K562 (cell line): ENCODE measurements around the gene PIGQ. TPM values are rescaled to one million over a fixed set of nuclear protein-coding genes. Genes with fewer than 3 reads are reported as not detected.

Experiments used
- ATAC-seq: fragments of 200-7000 bp; cut with Tn5 transposase; 3 replicates; pipeline ENCODE4 v1.9.1; 2020; ENCODE audit warnings: moderate library complexity
- BruUV-seq: library from RNA; stranded (reverse); fragments of 400-500 nt; replicated peaks from 2 replicates; lab custom pipeline; 2021; lab: Mats Ljungman, UMichigan
- CTCF ChIA-PET: fragments of 300-600 bp; formaldehyde crosslinking; extraction: SDS; loops from one replicate; lab custom pipeline; 2021; ENCODE audit warnings: low intra/inter-chr PET ratio; lab: Yijun Ruan, JAX
- POLR2A ChIA-PET: fragments of 300-600, 350-650 bp; sonication (Branson Sonifier 250); formaldehyde crosslinking; extraction: SDS; loops from one replicate; lab custom pipeline; 2021; ENCODE audit warnings: antibody characterized with exemption, inconsistent platforms; lab: Yijun Ruan, JAX
- DNase-seq, 4 experiments: peaks; one replicate each; pipeline versions ENCODE4 v3.0.0 to v3.0.0-alpha.2; 2011 to 2018; ENCODE audit warnings: low spot score in 3 of 4, mixed read lengths in 3 of 4; ENCODE audit errors: extremely low read depth in 1 of 4
- FAIRE-seq: peaks from 2 replicates; lab custom pipeline; 2011; peaks lifted over from hg19 to GRCh38; lab: Jason Lieb, UNC
- H2AFZ ChIP-seq: 2 replicates; pipeline ENCODE4 v1.6.0; 2011; ENCODE audit warnings: low read depth, low read length, control low read depth, inconsistent platforms
- H3K27ac ChIP-seq: fragments of 200-600 bp; 3 replicates; pipeline ENCODE4 v1.8.0; 2011; ENCODE audit warnings: low read depth, mild to moderate bottlenecking, control low read depth, inconsistent platforms, low read length, moderate library complexity, mixed read lengths; ENCODE audit errors: extremely low read depth
- H3K27me3 ChIP-seq, 2 experiments: fragments of 300-600 bp in 1 of 2; 2 replicates in 1 of 2; 3 replicates in 1 of 2; pipeline versions ENCODE4 v1.6.0 to v1.8.0; 2011; ENCODE audit warnings: inconsistent platforms in 2 of 2, low read length in 2 of 2, mild to moderate bottlenecking in 1 of 2, mixed read lengths in 1 of 2, moderate library complexity in 1 of 2; ENCODE audit not compliant: control insufficient read depth in 2 of 2, insufficient read depth in 2 of 2
- H3K36me3 ChIP-seq: fragments of 300-600 bp; 3 replicates; pipeline ENCODE4 v1.8.0; 2011; ENCODE audit warnings: mild to moderate bottlenecking, low read length, inconsistent platforms; ENCODE audit not compliant: control insufficient read depth, insufficient read depth
- H3K4me1 ChIP-seq, 2 experiments: fragments of 200-600 bp in 1 of 2; replicated peaks in 1 of 2; 2 replicates in 1 of 2; 3 replicates in 1 of 2; pipeline versions ENCODE4 v1.5.1 to v1.8.0; 2011; ENCODE audit warnings: inconsistent platforms in 2 of 2, low read length in 2 of 2, mild to moderate bottlenecking in 1 of 2, mixed read lengths in 1 of 2, moderate library complexity in 1 of 2; ENCODE audit not compliant: control insufficient read depth in 2 of 2, insufficient read depth in 2 of 2
- H3K4me2 ChIP-seq: 2 replicates; pipeline ENCODE4 v1.6.1; 2011; ENCODE audit warnings: low read length, control low read depth, inconsistent platforms, mixed read lengths; ENCODE audit not compliant: insufficient read depth
- H3K4me3 ChIP-seq: fragments of 200-600 bp; sonication (generic), shearing (Covaris generic); 2 replicates; pipeline ENCODE4 v1.5.1; 2016; ENCODE audit warnings: control low read depth, inconsistent platforms
- H3K79me2 ChIP-seq: fragments of 200-600 bp; 3 replicates; pipeline ENCODE4 v1.8.0; 2011; ENCODE audit warnings: low read length, inconsistent platforms; ENCODE audit not compliant: control insufficient read depth, insufficient read depth
- H3K9ac ChIP-seq, 2 experiments: 2 replicates each; pipeline versions ENCODE4 v1.6.0 to v1.6.1; 2011; ENCODE audit warnings: low read depth in 2 of 2, low read length in 2 of 2, control low read depth in 1 of 2, inconsistent platforms in 1 of 2, mild to moderate bottlenecking in 1 of 2, mixed read lengths in 1 of 2; ENCODE audit not compliant: insufficient read depth in 1 of 2
- H3K9me1 ChIP-seq: one replicate; pipeline ENCODE4 v1.6.0; 2011; ENCODE audit warnings: inconsistent platforms, mild to moderate bottlenecking, low read length, moderate library complexity; ENCODE audit not compliant: control insufficient read depth, insufficient read depth
- H3K9me3 ChIP-seq: replicated peaks from 2 replicates; pipeline ENCODE4 v1.5.1; 2011; ENCODE audit warnings: low read depth, low read length, inconsistent platforms; ENCODE audit not compliant: control insufficient read depth, insufficient read depth
- H4K20me1 ChIP-seq: replicated peaks from 2 replicates; pipeline ENCODE4 v1.6.1; 2011; ENCODE audit warnings: low read length, inconsistent platforms, mixed read lengths; ENCODE audit not compliant: control insufficient read depth, insufficient read depth
- CBX5 ChIP-seq: IDR thresholded peaks from 2 replicates; pipeline ENCODE4 v1.6.1; 2014; ENCODE audit warnings: low read depth, borderline replicate concordance
- CEBPB ChIP-seq: fragments of 450-650 bp; IDR thresholded peaks from 2 replicates; pipeline ENCODE4 v1.6.1; 2016; ENCODE audit warnings: missing genetic modification characterization, missing compliant biosample characterization
- CEBPG ChIP-seq, 3 experiments: fragments of 200-800 bp in 1 of 3; sonication (Bioruptor generic) in 1 of 3; sonication (generic) in 1 of 3; formaldehyde crosslinking in 1 of 3; IDR thresholded peaks in 2 of 3; conservative IDR thresholded peaks in 1 of 3; 2 replicates each; pipeline versions ENCODE4 v1.6.1 to v1.8.0; 2016 to 2022; ENCODE audit warnings: missing compliant biosample characterization in 2 of 3, missing genetic modification characterization in 2 of 3, mild to moderate bottlenecking in 1 of 3, missing genetic modification reagents in 1 of 3
- FOXJ2 ChIP-seq: fragments of 200-800 bp; sonication (Bioruptor generic); IDR thresholded peaks from 2 replicates; pipeline ENCODE4 v1.6.1; 2016; ENCODE audit warnings: missing genetic modification characterization, missing compliant biosample characterization
- NCOA2 ChIP-seq, 2 experiments: fragments of 450-650 bp; IDR thresholded peaks; 2 replicates each; pipeline ENCODE4 v1.6.1; 2018; ENCODE audit warnings: mild to moderate bottlenecking in 2 of 2, moderate library complexity in 1 of 2; ENCODE audit not compliant: partially characterized antibody in 2 of 2
- NFIC ChIP-seq: fragments of 450-650 bp; IDR thresholded peaks from 2 replicates; pipeline ENCODE4 v1.6.1; 2017; ENCODE audit warnings: mild to moderate bottlenecking, inconsistent platforms
- PHB2 ChIP-seq: fragments of 450-650 bp; IDR thresholded peaks from 2 replicates; pipeline ENCODE4 v1.6.1; 2017; ENCODE audit warnings: low read depth
- WGBS: fragments of 100-300 bp; shearing (Covaris generic); methylation state at CpG from one replicate; pipeline ENCODE4 v1.1.6; 2016; ENCODE audit warnings: low coverage, mixed read lengths; ENCODE audit not compliant: insufficient coverage; ENCODE audit errors: missing lambda C conversion rate; 5-methylcytosine and 5-hydroxymethylcytosine counted together
- in situ Hi-C: fragments of 300-500 bp; cut with MboI; formaldehyde crosslinking; loops from 4 replicates; pipeline ENCODE4 v1.15.0; 2018; ENCODE audit warnings: inconsistent platforms, mixed read lengths
- intact Hi-C: fragments of 100-400 bp; cut with micrococcal nuclease; formaldehyde crosslinking; loops from 2 replicates; pipeline ENCODE4 v1.14.2; 2022
- polyA plus RNA-seq, 8 experiments: library from polyadenylated mRNA; depleted of rRNA in 4 of 8; stranded (reverse) in 5 of 8; unstranded in 3 of 8; fragments of >200 nt; fragmentation: Nextera tagmentation in 2 of 8; fragmentation: Illumina TruSeq in 1 of 8; extraction: Ambion mirVana in 2 of 8; extraction: Trizol in 1 of 8; gene quantifications; 2 replicates each; pipeline versions ENCODE4 v1.2.1 to v1.2.3, GENCODE V29; 2011 to 2014; ENCODE audit warnings: inconsistent platforms in 1 of 8, missing spikeins in 1 of 8
- total RNA-seq, 7 experiments: library from RNA; depleted of rRNA in 6 of 7; stranded (reverse); fragments of >200 nt in 6 of 7; fragmentation: Illumina TruSeq in 2 of 7; extraction: Trizol in 2 of 7; gene quantifications; 2 replicates each; pipeline versions ENCODE4 v1.2.1 to v1.2.3, GENCODE V29; 2011 to 2021; ENCODE audit warnings: low replicate concordance in 1 of 7
- TF ChIP-seq, protein P1 (sequence below): sonication (generic); formaldehyde crosslinking; IDR thresholded peaks from 2 replicates; pipeline ENCODE4 v1.9.0; 2022; ENCODE audit warnings: mild to moderate bottlenecking, missing genetic modification reagents
- TF ChIP-seq, protein P2 (sequence below), 2 experiments: IDR thresholded peaks; 2 replicates each; pipeline ENCODE4 v1.6.1; 2011; ENCODE audit warnings: borderline replicate concordance in 1 of 2, control low read depth in 1 of 2, low read depth in 1 of 2, low read length in 1 of 2, mild to moderate bottlenecking in 1 of 2, mixed read lengths in 1 of 2, moderate library complexity in 1 of 2; ENCODE audit not compliant: insufficient read depth in 1 of 2, insufficient read length in 1 of 2, poor library complexity in 1 of 2, severe bottlenecking in 1 of 2; ENCODE audit errors: extremely low read depth in 1 of 2
- TF ChIP-seq, protein P3 (sequence below), 2 experiments: fragments of 450-650 bp in 1 of 2; IDR thresholded peaks; 2 replicates each; pipeline ENCODE4 v1.6.1; 2011 to 2017; ENCODE audit warnings: low read depth in 2 of 2, antibody characterized with exemption in 1 of 2, borderline replicate concordance in 1 of 2, low read length in 1 of 2, mild to moderate bottlenecking in 1 of 2, mixed read lengths in 1 of 2; ENCODE audit not compliant: control insufficient read depth in 1 of 2
- TF ChIP-seq, protein P4 (sequence below): sonication (generic); formaldehyde crosslinking; IDR thresholded peaks from 2 replicates; pipeline ENCODE4 v1.8.1; 2023; ENCODE audit warnings: mild to moderate bottlenecking, missing genetic modification reagents

Gene PIGQ
- total and polyA plus RNA-seq, 9 of the 15 experiments (the other 6 are each of a cell fraction or from before 2014, with no cell fraction given): 0.20 to 49.6 (median 11.7) TPM

DNA sequence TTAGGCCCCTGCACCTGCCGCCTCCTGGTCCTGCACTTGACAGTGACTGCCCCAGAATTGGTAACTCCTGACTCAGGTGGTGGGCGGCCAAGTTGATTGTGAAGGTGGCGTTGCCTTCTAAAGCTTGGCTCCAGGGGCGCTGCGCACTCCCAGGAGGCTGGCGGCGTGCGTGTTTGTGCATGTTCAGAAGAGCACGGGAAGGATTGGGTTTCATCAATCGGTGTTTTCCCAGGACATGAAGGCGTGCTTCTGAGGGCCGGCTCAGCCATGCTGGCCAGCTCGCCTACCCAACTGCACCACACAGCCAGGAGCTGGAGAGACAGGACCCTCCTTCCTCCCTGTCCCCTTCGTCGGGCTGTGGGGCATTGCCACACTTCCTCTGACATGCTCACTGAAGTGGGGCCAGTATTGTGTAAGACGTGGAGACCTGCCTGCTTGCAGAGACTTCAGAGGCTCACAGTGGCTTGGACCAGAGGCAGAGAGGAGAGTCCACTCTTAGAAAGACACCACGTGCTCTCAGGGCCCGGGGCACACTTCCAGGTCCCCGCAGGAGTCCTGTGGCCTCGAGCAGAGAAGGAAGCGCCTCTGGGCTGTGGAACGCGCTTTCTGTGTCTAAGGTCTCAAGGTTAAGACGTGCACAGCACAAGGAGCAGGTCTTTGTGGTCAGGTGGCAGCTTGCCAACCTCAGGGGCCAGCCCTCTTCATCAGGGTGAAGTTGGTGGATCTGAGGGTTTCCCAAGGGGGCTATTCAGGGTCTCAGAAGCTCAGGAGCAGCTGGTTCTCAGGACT is 22.9 kb downstream of the PIGQ start:
- in situ Hi-C loops: no loop called here
- Histone ChIP-seq H3K9me3 (no peaks in the 10 kb centered on the region), H3K9me1 (peaks cover 7% of the 10 kb centered on the region), H3K79me2 (peaks cover 79% of the 10 kb centered on the region), H3K36me3 (peaks cover 33% of the 10 kb centered on the region; the same call in 2 of the 3 replicates)
- no peak for ATAC-seq
- WGBS: 81% methylated on average over 24 of the region's 24 CpGs
- FAIRE-seq: no peak
- no peak for TF ChIP-seq CBX5
- TF ChIP-seq PHB2: no peak
- TF ChIP-seq, protein P1, sequence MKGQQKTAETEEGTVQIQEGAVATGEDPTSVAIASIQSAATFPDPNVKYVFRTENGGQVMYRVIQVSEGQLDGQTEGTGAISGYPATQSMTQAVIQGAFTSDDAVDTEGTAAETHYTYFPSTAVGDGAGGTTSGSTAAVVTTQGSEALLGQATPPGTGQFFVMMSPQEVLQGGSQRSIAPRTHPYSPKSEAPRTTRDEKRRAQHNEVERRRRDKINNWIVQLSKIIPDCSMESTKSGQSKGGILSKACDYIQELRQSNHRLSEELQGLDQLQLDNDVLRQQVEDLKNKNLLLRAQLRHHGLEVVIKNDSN: peak; percentile 36; the same call in 1 of the 2 replicates
- TF ChIP-seq, protein P2, sequence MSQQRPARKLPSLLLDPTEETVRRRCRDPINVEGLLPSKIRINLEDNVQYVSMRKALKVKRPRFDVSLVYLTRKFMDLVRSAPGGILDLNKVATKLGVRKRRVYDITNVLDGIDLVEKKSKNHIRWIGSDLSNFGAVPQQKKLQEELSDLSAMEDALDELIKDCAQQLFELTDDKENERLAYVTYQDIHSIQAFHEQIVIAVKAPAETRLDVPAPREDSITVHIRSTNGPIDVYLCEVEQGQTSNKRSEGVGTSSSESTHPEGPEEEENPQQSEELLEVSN (IDR thresholded peaks at IDR 0.05; ENCODE audit: borderline replicate concordance in 1 of 2, extremely low read depth in 1 of 2, insufficient read depth in 1 of 2, insufficient read length in 1 of 2, low read depth in 1 of 2, low read length in 1 of 2, poor library complexity in 1 of 2, severe bottlenecking in 1 of 2): peak in 1 of 2 experiments; percentile 9
- 0 out of 2 replicates have a peak, but pooled peaks have one; percentile 49 for TF ChIP-seq CEBPG (CRISPR knock-in tag; IDR thresholded peaks at IDR 0.05)
- TF ChIP-seq CEBPG (tag; conservative IDR thresholded peaks at IDR 0.05 in 1 of 2, IDR thresholded peaks at IDR 0.05 in 1 of 2): no peak
- no peak for TF ChIP-seq NCOA2 (IDR thresholded peaks at IDR 0.05; ENCODE audit: partially characterized antibody in 2 of 2)
- TF ChIP-seq, protein P3, sequence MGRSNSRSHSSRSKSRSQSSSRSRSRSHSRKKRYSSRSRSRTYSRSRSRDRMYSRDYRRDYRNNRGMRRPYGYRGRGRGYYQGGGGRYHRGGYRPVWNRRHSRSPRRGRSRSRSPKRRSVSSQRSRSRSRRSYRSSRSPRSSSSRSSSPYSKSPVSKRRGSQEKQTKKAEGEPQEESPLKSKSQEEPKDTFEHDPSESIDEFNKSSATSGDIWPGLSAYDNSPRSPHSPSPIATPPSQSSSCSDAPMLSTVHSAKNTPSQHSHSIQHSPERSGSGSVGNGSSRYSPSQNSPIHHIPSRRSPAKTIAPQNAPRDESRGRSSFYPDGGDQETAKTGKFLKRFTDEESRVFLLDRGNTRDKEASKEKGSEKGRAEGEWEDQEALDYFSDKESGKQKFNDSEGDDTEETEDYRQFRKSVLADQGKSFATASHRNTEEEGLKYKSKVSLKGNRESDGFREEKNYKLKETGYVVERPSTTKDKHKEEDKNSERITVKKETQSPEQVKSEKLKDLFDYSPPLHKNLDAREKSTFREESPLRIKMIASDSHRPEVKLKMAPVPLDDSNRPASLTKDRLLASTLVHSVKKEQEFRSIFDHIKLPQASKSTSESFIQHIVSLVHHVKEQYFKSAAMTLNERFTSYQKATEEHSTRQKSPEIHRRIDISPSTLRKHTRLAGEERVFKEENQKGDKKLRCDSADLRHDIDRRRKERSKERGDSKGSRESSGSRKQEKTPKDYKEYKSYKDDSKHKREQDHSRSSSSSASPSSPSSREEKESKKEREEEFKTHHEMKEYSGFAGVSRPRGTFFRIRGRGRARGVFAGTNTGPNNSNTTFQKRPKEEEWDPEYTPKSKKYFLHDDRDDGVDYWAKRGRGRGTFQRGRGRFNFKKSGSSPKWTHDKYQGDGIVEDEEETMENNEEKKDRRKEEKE (IDR thresholded peaks at IDR 0.05; ENCODE audit: borderline replicate concordance in 1 of 2, control insufficient read depth in 1 of 2, low read depth in 2 of 2, low read length in 1 of 2): no peak
- peak; percentile 61 for TF ChIP-seq CEBPB (tag)
- no peak for TF ChIP-seq FOXJ2
- TF ChIP-seq, protein P4, sequence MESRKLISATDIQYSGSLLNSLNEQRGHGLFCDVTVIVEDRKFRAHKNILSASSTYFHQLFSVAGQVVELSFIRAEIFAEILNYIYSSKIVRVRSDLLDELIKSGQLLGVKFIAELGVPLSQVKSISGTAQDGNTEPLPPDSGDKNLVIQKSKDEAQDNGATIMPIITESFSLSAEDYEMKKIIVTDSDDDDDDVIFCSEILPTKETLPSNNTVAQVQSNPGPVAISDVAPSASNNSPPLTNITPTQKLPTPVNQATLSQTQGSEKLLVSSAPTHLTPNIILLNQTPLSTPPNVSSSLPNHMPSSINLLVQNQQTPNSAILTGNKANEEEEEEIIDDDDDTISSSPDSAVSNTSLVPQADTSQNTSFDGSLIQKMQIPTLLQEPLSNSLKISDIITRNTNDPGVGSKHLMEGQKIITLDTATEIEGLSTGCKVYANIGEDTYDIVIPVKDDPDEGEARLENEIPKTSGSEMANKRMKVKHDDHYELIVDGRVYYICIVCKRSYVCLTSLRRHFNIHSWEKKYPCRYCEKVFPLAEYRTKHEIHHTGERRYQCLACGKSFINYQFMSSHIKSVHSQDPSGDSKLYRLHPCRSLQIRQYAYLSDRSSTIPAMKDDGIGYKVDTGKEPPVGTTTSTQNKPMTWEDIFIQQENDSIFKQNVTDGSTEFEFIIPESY (CRISPR knock-in tag): 0 out of 2 replicates have a peak, but pooled peaks have one; percentile 50
- peak; percentile 68 for TF ChIP-seq NFIC
- TF ChIP-seq, all 486 proteins: peak for 6
- no peak overlapping the region for H2AFZ ChIP-seq
- H3K9ac ChIP-seq: peak overlapping the region in 1 of 2 experiments; percentile 82; a peak in 2 of 4 replicates
- H3K4me2 ChIP-seq: no peak overlapping the region
- intact Hi-C loops: no loop called here
- POLR2A ChIA-PET: interaction anchor here (0.6 to 1.6 kb wide), 8 partner anchors 8 to 43 kb away, joined by 3 to 7 read pairs (median 4); partner anchors contain the start of gene METTL26
- no peak overlapping the region for H3K4me3 ChIP-seq
- BruUV-seq: no TSS peak
- peaks cover 16% of the 10 kb centered on the region for H4K20me1 ChIP-seq
- CTCF ChIA-PET: no interaction called here
- H3K27me3 ChIP-seq: no peaks in the 10 kb centered on the region
- no peak for DNase-seq
- no peak overlapping the region for H3K27ac ChIP-seq
- peaks cover 14 to 59% of the 10 kb centered on the region in 2 experiments; a peak in 4 of 5 replicates for H3K4me1 ChIP-seq
